HepG2 (cell line): ENCODE results near the gene FAM111A. TPM values are rescaled to one million over a fixed set of nuclear protein-coding genes. Genes with fewer than 3 reads are reported as not detected.

Experiments used
- DMTF1 ChIP-seq: sonication (generic); formaldehyde crosslinking; IDR thresholded peaks from 2 replicates; pipeline ENCODE4 v1.4.0; 2020; ENCODE audit warnings: mild to moderate bottlenecking, missing genetic modification reagents
- GPN1 ChIP-seq: sonication (generic); formaldehyde crosslinking; IDR thresholded peaks from 2 replicates; pipeline ENCODE4 v1.5.1; 2020; ENCODE audit warnings: missing genetic modification reagents, borderline replicate concordance
- LBX2 ChIP-seq: sonication (generic); formaldehyde crosslinking; IDR thresholded peaks from 2 replicates; pipeline ENCODE4 v1.5.0; 2020; ENCODE audit warnings: missing genetic modification reagents, mild to moderate bottlenecking, borderline replicate concordance
- NCOA1 ChIP-seq: sonication (generic); formaldehyde crosslinking; IDR thresholded peaks from 2 replicates; pipeline ENCODE4 v1.9.0; 2021; ENCODE audit warnings: missing genetic modification reagents
- PRDM4 ChIP-seq: sonication (generic); formaldehyde crosslinking; IDR thresholded peaks from 2 replicates; pipeline ENCODE4 v1.9.0; 2021; ENCODE audit warnings: missing genetic modification reagents, borderline replicate concordance
- TFAP4 ChIP-seq: sonication (generic); IDR thresholded peaks from 2 replicates; pipeline ENCODE4 v1.6.1; 2016; ENCODE audit warnings: low read depth, borderline replicate concordance
- ZBTB2 ChIP-seq: sonication (generic); formaldehyde crosslinking; IDR thresholded peaks from 2 replicates; pipeline ENCODE4 v1.8.0; 2022; ENCODE audit warnings: low read depth, missing genetic modification reagents
- ZBTB42 ChIP-seq: sonication (generic); formaldehyde crosslinking; IDR thresholded peaks from 2 replicates; pipeline ENCODE4 v1.5.0; 2020; ENCODE audit warnings: mild to moderate bottlenecking, missing genetic modification reagents
- ZBTB43 ChIP-seq: sonication (generic); formaldehyde crosslinking; conservative IDR thresholded peaks from 2 replicates; pipeline ENCODE4 v1.4.0; 2020; ENCODE audit warnings: missing genetic modification reagents
- ZBTB7A ChIP-seq: sonication (generic); formaldehyde crosslinking; IDR thresholded peaks from 2 replicates; pipeline ENCODE4 v1.8.0; 2022; ENCODE audit warnings: mild to moderate bottlenecking, missing genetic modification reagents
- ZFP36L1 ChIP-seq: sonication (generic); formaldehyde crosslinking; IDR thresholded peaks from 2 replicates; pipeline ENCODE4 v1.8.0; 2022; ENCODE audit warnings: mild to moderate bottlenecking, missing genetic modification reagents, moderate library complexity
- ZFP37 ChIP-seq: sonication (generic); formaldehyde crosslinking; IDR thresholded peaks from 2 replicates; pipeline ENCODE4 v1.4.0; 2020; ENCODE audit warnings: missing genetic modification reagents, borderline replicate concordance
- ZFP82 ChIP-seq: sonication (generic); formaldehyde crosslinking; IDR thresholded peaks from 2 replicates; pipeline ENCODE4 v1.5.1; 2020; ENCODE audit warnings: mild to moderate bottlenecking, missing genetic modification reagents, borderline replicate concordance
- ZNF326 ChIP-seq: sonication (generic); formaldehyde crosslinking; IDR thresholded peaks from 2 replicates; pipeline ENCODE4 v1.4.0; 2020; ENCODE audit warnings: missing genetic modification reagents, borderline replicate concordance
- ZNF432 ChIP-seq: sonication (generic); formaldehyde crosslinking; IDR thresholded peaks from 2 replicates; pipeline ENCODE4 v1.5.0; 2020; ENCODE audit warnings: missing genetic modification reagents, mild to moderate bottlenecking, borderline replicate concordance
- ZNF44 ChIP-seq: sonication (generic); formaldehyde crosslinking; IDR thresholded peaks from 2 replicates; pipeline ENCODE4 v1.5.1; 2020; ENCODE audit warnings: mild to moderate bottlenecking, missing genetic modification reagents
- ZXDC ChIP-seq: sonication (generic); formaldehyde crosslinking; IDR thresholded peaks from 2 replicates; pipeline ENCODE4 v1.5.0; 2020; ENCODE audit warnings: mild to moderate bottlenecking, missing genetic modification reagents
- polyA plus RNA-seq, 8 experiments: library from polyadenylated mRNA; depleted of rRNA in 3 of 8; stranded (reverse) in 7 of 8; unstranded in 1 of 8; fragments of >200 nt; fragmentation: Illumina TruSeq in 4 of 8; extraction: Trizol in 4 of 8; gene quantifications; 2 replicates each; pipeline versions ENCODE4 v1.2.1 to v1.2.3, GENCODE V29; 2011 to 2016; ENCODE audit warnings: low read depth in 4 of 8, missing spikeins in 1 of 8, mixed read lengths in 1 of 8; ENCODE audit not compliant: insufficient read depth in 1 of 8
- total RNA-seq, 5 experiments: library from RNA; depleted of rRNA; stranded (reverse); fragments of >200 nt; fragmentation: Illumina TruSeq; extraction: Trizol; gene quantifications; 2 replicates each; pipeline ENCODE4 v1.2.3, GENCODE V29; 2016; ENCODE audit warnings: low read depth in 1 of 5

The FAM111A gene
- total and polyA plus RNA-seq, 2 of the 13 experiments (the other 11 are each of a cell fraction or from before 2014, with no cell fraction given) = 3.2 to 13.5 TPM

- TF ChIP-seq ZXDC (no peak), PRDM4 (CRISPR knock-in tag) (no peak), ZNF44 (CRISPR knock-in tag) (no peak), ZNF432 (CRISPR knock-in tag) (no peak), DMTF1 (CRISPR knock-in tag) (no peak), ZFP82 (CRISPR knock-in tag) (no peak), ZFP36L1 (CRISPR knock-in tag) (no peak), NCOA1 (CRISPR knock-in tag) (no peak), ZNF326 (CRISPR knock-in tag) (no peak), ZFP37 (CRISPR knock-in tag) (no peak), TFAP4 (no peak), GPN1 (no peak), ZBTB2 (CRISPR knock-in tag) (no peak), LBX2 (CRISPR knock-in tag) (no peak), ZBTB42 (CRISPR knock-in tag) (no peak), ZBTB7A (CRISPR knock-in tag) (no peak), ZBTB43 (CRISPR knock-in tag) (no peak)
Observed at GRCh38 chr11:59174664-59175033, 32.0 kb downstream of the FAM111A start (continued).
